T1000 (cell line): ENCODE measurements around the gene PPP1R13B.
A peak's percentile ranks its signal among the peaks of the same experiment; 100 is the strongest.

Experiments used
- DNase-seq: peaks from one replicate; lab custom pipeline; 2025; ENCODE audit warnings: mixed read lengths; lab: John Stamatoyannopoulos, UW

PPP1R13B gene

DNA sequence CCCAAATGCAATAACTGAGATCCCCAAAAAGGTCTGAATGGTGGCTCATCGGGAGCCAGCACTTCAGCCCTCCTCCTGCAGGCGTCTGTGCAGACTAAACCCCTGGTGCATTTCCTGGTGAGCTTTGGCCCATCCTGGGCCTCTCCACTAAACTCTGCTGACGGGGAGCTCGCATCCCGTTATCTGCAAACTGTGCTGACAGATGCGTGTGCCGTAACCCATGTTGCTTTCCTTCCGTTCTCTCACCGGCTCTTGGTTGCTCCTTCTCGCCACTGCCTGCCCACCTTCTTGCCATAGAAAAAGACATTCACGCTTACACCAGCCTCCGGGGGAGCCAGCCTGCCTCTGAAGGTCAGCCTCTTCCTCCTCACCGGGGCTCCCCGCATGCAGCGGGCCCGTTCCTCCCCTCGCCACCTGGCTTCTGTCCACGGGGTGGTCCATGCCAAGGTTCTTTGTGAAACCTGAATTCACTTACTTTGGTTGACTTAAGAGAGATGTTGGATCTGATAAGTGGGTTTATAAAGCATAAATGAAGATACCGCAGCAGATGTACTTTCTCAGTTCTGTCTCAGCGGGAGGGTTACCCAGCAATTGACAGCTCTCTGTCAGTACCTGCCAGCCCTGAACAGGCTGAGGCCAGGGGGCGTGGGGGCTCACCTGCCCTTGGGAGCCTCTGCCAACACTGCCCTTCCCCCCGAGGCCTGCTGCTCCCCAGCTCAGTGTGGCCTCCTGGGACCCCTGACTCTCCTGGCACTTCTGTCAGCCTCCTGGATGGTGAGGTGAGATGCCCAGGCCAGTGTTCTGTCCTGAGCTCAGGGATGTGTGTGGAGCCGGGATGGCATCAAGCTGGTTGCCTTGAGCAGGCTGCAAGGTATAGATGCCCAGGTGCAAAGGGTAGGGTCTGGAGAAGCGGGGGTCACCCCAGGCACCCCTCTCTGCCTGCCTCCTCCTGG is 117.6 kb downstream of the PPP1R13B start:
- no peak for DNase-seq

- DNase-seq, result no peak
Observed at GRCh38 chr14:103728721-103729120, 118.7 kb downstream of the PPP1R13B start.

- DNase-seq, result no peak
Observed at GRCh38 chr14:103728141-103728540, 119.2 kb downstream of the PPP1R13B start.

DNA sequence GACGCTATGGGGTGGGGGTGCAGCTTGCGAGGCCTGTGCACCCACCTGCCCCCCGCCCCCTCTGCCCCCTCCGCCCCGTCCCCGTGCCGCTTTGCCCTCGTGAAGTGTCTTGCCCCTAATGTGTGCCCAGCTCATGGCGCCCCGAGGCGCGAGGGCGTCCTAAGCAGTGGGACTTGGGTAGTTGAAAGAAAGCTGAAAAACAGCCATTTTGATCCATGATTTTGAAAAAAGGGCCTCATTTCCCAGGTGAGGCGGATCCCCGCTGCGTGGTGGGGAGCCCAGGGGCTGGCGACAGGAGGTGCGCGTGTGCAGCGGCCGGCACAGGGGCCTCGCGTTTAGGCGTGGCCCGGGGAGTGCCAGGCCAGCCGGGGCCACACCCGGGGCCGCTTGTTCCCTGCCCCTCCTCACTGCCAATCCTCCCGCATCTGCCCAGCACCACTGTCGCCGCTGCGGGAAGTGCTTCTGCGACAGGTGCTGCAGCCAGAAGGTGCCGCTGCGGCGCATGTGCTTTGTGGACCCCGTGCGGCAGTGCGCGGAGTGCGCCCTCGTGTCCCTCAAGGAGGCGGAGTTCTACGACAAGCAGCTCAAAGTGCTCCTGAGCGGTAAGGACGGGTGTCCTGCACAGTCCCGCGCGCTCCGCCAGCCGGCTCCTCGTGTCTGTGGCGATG is 119.9 kb downstream of the PPP1R13B start:
- no peak for DNase-seq

GRCh38 chr14:103726474-103726873 is 120.9 kb downstream of the PPP1R13B start:
- no peak for DNase-seq

- DNase-seq, result no peak
Observed at GRCh38 chr14:103725739-103726395, 121.5 kb downstream of the PPP1R13B start.

DNA sequence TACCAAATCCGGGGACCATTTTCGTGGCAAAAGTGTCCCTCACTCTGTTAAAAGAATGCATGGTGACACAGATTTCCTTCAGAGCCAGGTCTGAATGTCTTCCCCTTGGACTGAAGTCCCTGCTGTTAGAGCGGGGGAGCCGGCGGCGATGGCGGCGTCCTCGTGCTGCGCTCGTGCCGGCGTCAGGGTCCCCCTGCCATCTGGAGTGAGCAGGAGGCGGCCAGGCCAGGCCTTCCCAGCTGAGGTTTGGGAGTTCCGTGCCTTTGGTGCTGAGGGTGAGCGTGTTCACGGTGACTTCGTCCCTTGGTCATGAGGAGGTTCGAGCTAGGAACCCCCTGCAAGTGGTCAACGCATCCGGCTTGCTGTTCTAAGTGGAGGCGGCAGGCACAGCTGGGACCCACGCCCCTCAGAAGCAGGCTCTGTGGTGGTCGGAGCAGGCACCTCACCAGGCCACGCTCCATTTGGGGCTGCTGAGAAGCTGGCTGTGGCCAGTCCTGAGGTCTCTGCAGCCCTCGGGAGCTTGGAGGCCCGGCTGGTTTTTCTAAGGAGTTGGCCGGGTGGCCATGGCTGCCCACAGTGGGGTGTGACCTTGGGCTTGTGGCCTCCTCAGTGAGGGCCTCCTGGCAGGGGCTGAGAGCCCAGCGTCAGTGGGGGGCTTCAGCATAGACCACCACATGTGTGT is 122.2 kb downstream of the PPP1R13B start:
- DNase-seq, result no peak

- DNase-seq, result no peak
Observed at GRCh38 chr14:103724116-103724515, 123.3 kb downstream of the PPP1R13B start.

DNA sequence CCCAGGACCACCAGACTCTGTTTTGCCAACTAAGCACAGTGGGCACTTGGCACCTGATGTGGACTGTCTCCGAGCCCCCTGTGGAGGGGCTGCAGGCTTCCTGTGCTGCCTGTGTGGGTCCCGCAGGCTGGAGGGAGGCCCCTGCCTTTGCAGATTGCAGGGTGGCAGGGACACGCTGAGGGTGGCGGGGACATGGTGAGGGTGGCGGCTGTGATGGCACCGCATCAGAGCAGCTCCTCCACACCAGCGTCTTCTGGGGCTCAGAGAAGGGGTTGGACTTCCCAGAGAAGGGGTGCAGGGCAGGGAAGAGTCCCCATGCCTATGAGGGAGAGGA is 123.7 kb downstream of the PPP1R13B start:
- DNase-seq, result no peak

DNA sequence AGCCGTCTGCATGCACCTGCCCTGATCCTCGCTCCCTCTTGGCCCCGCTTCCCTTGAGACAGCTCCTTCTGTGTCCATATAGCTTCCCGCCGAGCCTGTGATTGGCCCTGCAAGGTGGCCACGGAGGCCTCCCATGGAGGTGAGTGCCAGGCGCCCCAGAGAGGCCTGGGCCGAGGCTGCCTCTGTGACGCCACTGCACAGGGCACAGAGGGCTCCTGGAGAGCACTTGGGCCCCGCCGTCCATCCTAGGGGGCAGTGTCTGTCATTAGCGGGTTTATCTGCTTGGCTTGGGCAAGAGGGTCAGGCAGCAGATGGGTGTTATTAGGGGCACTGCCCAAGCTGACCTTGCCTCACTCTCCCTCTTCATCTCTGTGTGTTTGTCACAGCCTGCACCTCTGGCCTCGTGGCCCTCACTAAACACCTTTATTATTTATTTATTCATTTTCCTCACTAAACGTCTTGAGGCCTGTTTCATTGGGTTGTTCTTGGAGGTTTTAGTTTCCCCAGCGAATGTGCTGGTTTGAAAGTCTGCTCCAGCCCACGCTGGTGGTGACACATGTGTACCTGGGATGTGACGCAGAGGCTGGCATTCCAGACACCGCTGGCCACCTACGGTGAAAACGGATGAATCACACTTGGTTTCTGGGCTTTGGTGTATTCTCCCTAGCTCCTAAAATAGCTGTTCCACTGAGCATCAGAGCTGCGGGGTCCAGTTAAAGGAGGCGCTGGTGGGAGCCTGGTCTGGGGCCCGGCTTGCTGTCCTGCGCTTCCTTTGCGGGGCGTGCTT is 125.8 kb downstream of the PPP1R13B start:
- no peak for DNase-seq

- DNase-seq, result no peak
Observed at GRCh38 chr14:103719751-103720150, 127.6 kb downstream of the PPP1R13B start.

GRCh38 chr14:103718572-103718971 is 128.8 kb downstream of the PPP1R13B start:
- DNase-seq, result no peak

- no peak for DNase-seq
Observed at GRCh38 chr14:103716899-103717411, 130.4 kb downstream of the PPP1R13B start.

DNA sequence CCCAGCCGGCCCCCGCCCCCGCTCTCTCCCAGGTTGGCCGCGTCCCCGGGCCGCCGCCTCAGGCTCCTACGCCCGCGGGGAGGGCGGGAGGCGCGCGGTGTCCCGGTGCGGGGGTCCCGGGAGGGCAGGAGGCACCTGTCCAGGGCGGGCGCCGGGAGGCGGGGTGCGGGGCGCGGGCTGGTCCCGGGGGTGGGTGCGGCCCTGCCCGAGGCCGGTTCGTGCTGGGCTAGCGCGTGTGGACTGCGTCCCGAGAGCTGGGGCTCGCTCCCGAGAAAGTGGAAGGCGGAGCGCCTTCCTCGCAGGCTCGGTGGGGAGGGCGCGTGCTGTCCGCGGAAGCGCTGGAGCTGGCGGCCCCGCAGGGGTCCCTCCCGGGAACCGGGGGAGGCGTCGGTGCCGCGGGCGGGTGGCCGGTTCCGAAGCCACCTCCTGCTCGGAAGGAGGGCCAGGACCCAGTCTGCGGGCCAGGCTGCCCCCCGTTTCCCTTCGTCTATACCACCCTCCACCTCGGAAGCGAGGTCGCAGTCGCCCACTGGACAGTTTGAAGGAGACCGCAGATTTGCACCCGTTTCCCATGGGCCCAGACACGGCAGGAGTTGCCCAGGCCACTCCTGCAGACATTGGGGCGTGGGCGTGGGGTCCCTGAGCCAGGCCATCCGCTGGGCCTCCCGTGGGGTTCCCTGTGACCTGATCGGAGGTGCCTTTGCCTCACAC is 131.1 kb downstream of the PPP1R13B start:
- DNase-seq, result no peak

DNA sequence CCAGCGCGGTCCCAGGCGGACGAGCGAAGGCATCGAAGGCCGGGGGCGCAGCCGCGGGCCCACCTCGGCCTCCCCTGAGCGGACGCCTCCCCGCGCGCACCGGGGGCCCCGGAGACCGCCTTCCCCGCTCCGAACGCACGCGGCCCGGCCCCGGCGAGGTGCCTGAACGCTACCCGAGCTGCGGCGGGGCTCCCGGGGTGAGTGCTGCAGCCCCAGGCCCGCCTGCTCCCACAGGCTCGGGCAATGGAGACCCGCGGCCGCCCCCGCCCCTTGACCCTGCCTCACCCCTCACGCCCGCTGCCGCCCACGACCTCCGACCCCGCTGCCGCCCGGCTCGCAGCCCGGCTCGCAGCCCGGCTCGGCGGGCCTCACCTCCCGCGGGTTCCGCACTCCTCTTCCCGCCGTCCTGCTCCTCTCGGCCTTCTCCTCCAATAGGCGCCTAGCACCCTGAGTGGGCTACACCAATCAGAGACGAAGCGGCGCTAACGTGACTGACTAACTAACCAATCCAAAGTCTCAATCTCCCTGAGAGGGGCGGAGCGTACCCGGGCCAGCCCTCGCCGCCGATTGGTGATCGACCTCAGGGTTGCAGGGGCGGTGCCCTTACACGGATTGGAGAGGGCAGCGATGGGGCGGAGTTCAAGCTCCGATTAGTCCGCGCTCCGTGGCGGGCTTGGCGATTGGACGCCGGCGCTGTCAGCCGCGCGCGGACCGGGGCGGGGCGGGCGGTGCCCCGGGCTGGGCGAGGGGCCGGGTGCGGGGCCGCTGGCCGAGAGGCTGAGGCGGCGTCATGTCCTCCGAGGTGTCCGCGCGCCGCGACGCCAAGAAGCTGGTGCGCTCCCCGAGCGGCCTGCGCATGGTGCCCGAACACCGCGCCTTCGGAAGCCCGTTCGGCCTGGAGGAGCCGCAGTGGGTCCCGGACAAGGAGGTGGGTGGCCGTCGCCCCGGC is 132.0 kb downstream of the PPP1R13B start, which contains the start of the genes XRCC3 and ZFYVE21:
Gene XRCC3, minus strand, starts transcription at position 400 of the 949 bp plus-strand sequence. CDS start 4,364 bp downstream, outside the sequence.
Gene ZFYVE21, plus strand, starts transcription at position 759 of the 949 bp plus-strand sequence. Its CDS starts 32 bp downstream, at position 791.
- DNase-seq, result peak; percentile 99

GRCh38 chr14:103714063-103714724 is 133.2 kb downstream of the PPP1R13B start:
- no peak for DNase-seq

DNA sequence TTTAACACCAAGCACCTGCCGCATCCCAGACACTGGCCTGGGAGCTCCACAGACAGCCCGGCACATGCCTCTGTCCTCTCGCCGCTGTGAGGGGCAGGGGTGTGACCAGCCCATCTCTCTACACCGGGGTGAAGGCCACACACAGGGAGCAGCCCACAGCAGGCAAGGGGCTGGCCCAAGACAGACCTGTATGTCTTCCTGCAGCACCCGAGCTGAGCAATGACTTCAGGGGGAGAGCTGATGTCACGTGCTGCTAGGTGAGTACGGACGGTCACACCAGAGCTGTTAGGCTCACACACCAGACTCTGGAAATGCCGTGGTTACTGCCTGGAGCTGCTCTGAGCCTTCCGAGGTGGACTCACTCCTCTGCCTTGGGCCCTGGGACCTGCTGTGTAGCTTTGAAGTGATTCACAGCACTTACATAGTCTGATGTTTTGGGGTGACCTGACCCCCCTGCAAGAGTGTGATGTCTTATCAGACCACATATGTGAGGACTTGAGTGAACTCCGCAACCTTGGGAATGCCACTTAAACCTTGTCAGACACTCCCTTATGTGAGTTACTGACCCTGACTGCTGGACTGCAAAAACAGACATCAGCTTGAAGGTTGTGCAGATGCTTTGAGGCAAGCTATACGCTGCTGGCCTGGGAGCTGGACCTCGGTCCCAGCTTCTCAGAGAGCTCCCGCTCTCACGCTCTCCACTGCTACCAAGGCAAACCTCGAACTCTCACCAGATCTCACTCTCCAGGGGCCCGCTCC is 133.9 kb downstream of the PPP1R13B start:
- no peak for DNase-seq
